SKM-1 (cell line): ENCODE results near the gene TGM5.
"Not testable (repeated sequence)": the region's sequence is repeated elsewhere in the genome, so short reads cannot be mapped to it uniquely, and the experiment has no call there.

ENCODE experiments used
- DNase-seq: peaks from one replicate; lab custom pipeline; 2025; ENCODE audit not compliant: unreplicated experiment; lab: John Stamatoyannopoulos, UW

Gene TGM5

GRCh38 chr15:43249699-43250203 lies 17.0 kb downstream of the TGM5 start:
- DNase-seq, result peak; percentile 96

GRCh38 chr15:43249236-43249635 lies 17.5 kb downstream of the TGM5 start:
- no peak for DNase-seq

GRCh38 chr15:43246261-43246774 lies 20.4 kb downstream of the TGM5 start:
- DNase-seq, result no peak

- DNase-seq, result no peak
Observed at GRCh38 chr15:43244092-43244491, 22.6 kb downstream of the TGM5 start.

GRCh38 chr15:43243020-43243645 lies 23.6 kb downstream of the TGM5 start:
- no peak for DNase-seq

GRCh38 chr15:43242616-43243015 lies 24.1 kb downstream of the TGM5 start:
- no peak for DNase-seq

- no peak for DNase-seq
Observed at GRCh38 chr15:43241100-43241499, 25.6 kb downstream of the TGM5 start.

GRCh38 chr15:43239732-43240491 lies 26.8 kb downstream of the TGM5 start:
- peak; percentile 58 for DNase-seq

- DNase-seq, result no peak
Observed at GRCh38 chr15:43238671-43239131, 28.0 kb downstream of the TGM5 start.

- DNase-seq, result no peak
Observed at GRCh38 chr15:43237842-43238470, 28.8 kb downstream of the TGM5 start.

- DNase-seq, result no peak
Observed at GRCh38 chr15:43235536-43235935, 31.2 kb downstream of the TGM5 start.

GRCh38 chr15:43232289-43232874 lies 34.3 kb downstream of the TGM5 start:
- DNase-seq, result no peak

- DNase-seq, result no peak
Observed at GRCh38 chr15:43230640-43231115, 36.0 kb downstream of the TGM5 start.

GRCh38 chr15:43229977-43230376 lies 36.8 kb downstream of the TGM5 start:
- DNase-seq, result no peak

GRCh38 chr15:43226436-43227305 lies 40.1 kb downstream of the TGM5 start:
- DNase-seq, result no peak

GRCh38 chr15:43225950-43226255 lies 40.8 kb downstream of the TGM5 start:
- not testable (repeated sequence) for DNase-seq

GRCh38 chr15:43225201-43225949 lies 41.4 kb downstream of the TGM5 start:
- peak; percentile 72 for DNase-seq

- DNase-seq, result no peak
Observed at GRCh38 chr15:43221422-43221821, 45.3 kb downstream of the TGM5 start.

- no peak for DNase-seq
Observed at GRCh38 chr15:43220991-43221403, 45.7 kb downstream of the TGM5 start, which contains the start of gene EPB42. Gene EPB42 (minus strand): TSS chr15:43221018. CDS start chr15:43220825, 193 bp downstream.
